CD4-positive, alpha-beta memory T cell (primary cell): ENCODE data around the gene COG2. TPM values are rescaled to one million over a fixed set of nuclear protein-coding genes. Genes with fewer than 3 reads are reported as not detected.

Experiments
- CTCF ChIA-PET: fragments of 350-600 bp; sonication (Branson Sonifier 250); formaldehyde crosslinking; loops from one replicate; lab custom pipeline; 2021; ENCODE audit warnings: inconsistent platforms; ENCODE audit not compliant: partially characterized antibody; lab: Charles Lee
- POLR2A ChIA-PET: fragments of 350-600 bp; sonication (Branson Sonifier 250); formaldehyde crosslinking; loops from one replicate; lab custom pipeline; 2021; ENCODE audit not compliant: partially characterized antibody; lab: Charles Lee
- DNase-seq, 5 donors: peaks; one replicate each; pipeline versions ENCODE4 v3.0.0 to v3.0.0-alpha.2; 2020 to 2022; ENCODE audit warnings: mixed read lengths in 1 of 5
- H3K27ac ChIP-seq: one replicate; pipeline ENCODE4 v1.7.0; 2013; ENCODE audit warnings: low read depth, low read length
- H3K27me3 ChIP-seq: 2 replicates; pipeline ENCODE4 v1.7.0; 2013; ENCODE audit warnings: mild to moderate bottlenecking, low read length, moderate library complexity; ENCODE audit not compliant: insufficient read depth
- H3K36me3 ChIP-seq: 2 replicates; pipeline ENCODE4 v1.7.0; 2013; ENCODE audit warnings: mild to moderate bottlenecking, low read length, moderate library complexity; ENCODE audit not compliant: insufficient read depth
- H3K4me1 ChIP-seq: 2 replicates; pipeline ENCODE4 v1.7.0; 2013; ENCODE audit warnings: mild to moderate bottlenecking, low read length, moderate library complexity; ENCODE audit not compliant: insufficient read depth
- H3K4me3 ChIP-seq, 2 donors: one replicate each; pipeline ENCODE4 v1.7.0; 2013; ENCODE audit warnings: low read length in 2 of 2, mild to moderate bottlenecking in 1 of 2
- H3K9me3 ChIP-seq, 2 donors: one replicate each; pipeline ENCODE4 v1.7.0; 2013; ENCODE audit warnings: low read length in 2 of 2, control low read depth in 1 of 2; ENCODE audit not compliant: control insufficient read depth in 1 of 2
- H3K27ac Mint-ChIP-seq, 7 donors: one replicate each; pipeline ENCODE4 v1.8.0; 2020 to 2021; ENCODE audit warnings: mixed read lengths in 7 of 7, mild to moderate bottlenecking in 6 of 7, inconsistent platforms in 3 of 7, moderate library complexity in 3 of 7
- H3K27me3 Mint-ChIP-seq, 2 donors: one replicate each; pipeline ENCODE4 v1.8.0; 2020 to 2021; ENCODE audit warnings: mixed read lengths in 2 of 2
- H3K36me3 Mint-ChIP-seq, 2 donors: one replicate each; pipeline ENCODE4 v1.8.0; 2020 to 2021; ENCODE audit warnings: mixed read lengths in 2 of 2, inconsistent platforms in 1 of 2, mild to moderate bottlenecking in 1 of 2
- H3K4me1 Mint-ChIP-seq, 4 donors: one replicate each; pipeline ENCODE4 v1.8.0; 2020 to 2021; ENCODE audit warnings: mixed read lengths in 4 of 4, mild to moderate bottlenecking in 1 of 4
- H3K4me3 Mint-ChIP-seq, 8 donors: one replicate each; pipeline ENCODE4 v1.8.0; 2020 to 2021; ENCODE audit warnings: mixed read lengths in 8 of 8, mild to moderate bottlenecking in 7 of 8, moderate library complexity in 6 of 8, inconsistent platforms in 3 of 8
- H3K9me3 Mint-ChIP-seq, 8 donors: one replicate each; pipeline ENCODE4 v1.8.0; 2020 to 2021; ENCODE audit warnings: mixed read lengths in 8 of 8, mild to moderate bottlenecking in 5 of 8, inconsistent platforms in 3 of 8, moderate library complexity in 1 of 8
- intact Hi-C: fragments of 100-400 bp; cut with micrococcal nuclease; formaldehyde crosslinking; loops from one replicate; pipeline ENCODE4 v1.15.1; 2023
- polyA plus RNA-seq, 2 donors: library from polyadenylated mRNA; unstranded; fragments of 300-500 nt; fragmentation: Illumina TruSeq; gene quantifications; one replicate each; pipeline ENCODE4 v1.2.3, GENCODE V29; 2021
- total RNA-seq, 2 experiments: library from RNA; stranded (reverse); gene quantifications; one replicate each; pipeline ENCODE4 v1.2.3, GENCODE V29; 2021

Gene COG2
- total and polyA plus RNA-seq, 4 experiments from 2014 or later = 28.8 to 44.6 (median 36.1) TPM

GRCh38 chr1:230693221-230693620 lies 50.9 kb downstream of the COG2 start:
- ChIA-PET POLR2A (no interaction called here), CTCF (no interaction called here)
- Histone ChIP-seq H3K27ac (no peak overlapping the region), H3K4me1 (no peaks in the 10 kb centered on the region), H3K9me3 (no peaks in the 10 kb centered on the region), H3K36me3 (peaks cover 43% of the 10 kb centered on the region), H3K4me3 (no peak overlapping the region), H3K27me3 (no peaks in the 10 kb centered on the region)
- no peaks in the 10 kb centered on the region for H3K27me3 Mint-ChIP-seq
- H3K36me3 Mint-ChIP-seq = peaks cover 43 to 53% of the 10 kb centered on the region in 2 donors
- no peak overlapping the region for H3K4me3 Mint-ChIP-seq
- DNase-seq = no peak
- peaks cover 0 to 1% (median 0%) of the 10 kb centered on the region in 8 donors for H3K9me3 Mint-ChIP-seq
- no peak overlapping the region for H3K27ac Mint-ChIP-seq
- H3K4me1 Mint-ChIP-seq = peaks cover 0 to 4% (median 0%) of the 10 kb centered on the region in 4 donors
- intact Hi-C loops = no loop called here

GRCh38 chr1:230693777-230694176 lies 51.5 kb downstream of the COG2 start:
- H3K27ac ChIP-seq = no peak overlapping the region
- Mint-ChIP-seq H3K4me1 (peaks cover 0 to 4% (median 0%) of the 10 kb centered on the region in 4 donors), H3K4me3 (no peak overlapping the region), H3K27me3 (no peaks in the 10 kb centered on the region), H3K27ac (no peak overlapping the region), H3K36me3 (peaks cover 39 to 48% of the 10 kb centered on the region in 2 donors), H3K9me3 (peaks cover 0 to 1% (median 0%) of the 10 kb centered on the region in 8 donors)
- intact Hi-C loops = no loop called here
- no peaks in the 10 kb centered on the region for H3K27me3 ChIP-seq
- ChIA-PET CTCF (no interaction called here), POLR2A (no interaction called here)
- H3K9me3 ChIP-seq = no peaks in the 10 kb centered on the region
- H3K4me3 ChIP-seq = no peak overlapping the region
- H3K36me3 ChIP-seq = peaks cover 37% of the 10 kb centered on the region
- DNase-seq = no peak
- no peaks in the 10 kb centered on the region for H3K4me1 ChIP-seq

DNA sequence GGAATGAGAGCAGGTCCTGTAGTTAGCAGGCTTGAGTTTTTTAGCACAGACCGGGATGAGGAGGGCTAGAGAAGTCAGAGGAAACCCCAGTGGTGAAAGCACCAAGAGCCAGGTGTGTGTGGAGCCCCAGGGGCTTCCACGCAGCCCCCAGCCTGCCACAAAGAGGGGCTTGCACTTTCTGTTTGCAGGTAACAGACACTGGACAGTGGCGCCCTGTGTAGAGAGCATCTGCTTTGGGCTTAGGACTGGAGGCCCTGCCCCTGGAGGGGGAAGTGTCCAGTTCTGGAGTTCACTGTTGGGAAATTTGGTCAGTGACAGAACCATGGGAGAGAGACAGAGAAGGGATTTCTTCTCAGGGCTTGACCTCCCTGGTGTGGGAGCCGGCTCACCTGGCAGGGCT lies 52.2 kb downstream of the COG2 start:
- intact Hi-C loops = no loop called here

DNA sequence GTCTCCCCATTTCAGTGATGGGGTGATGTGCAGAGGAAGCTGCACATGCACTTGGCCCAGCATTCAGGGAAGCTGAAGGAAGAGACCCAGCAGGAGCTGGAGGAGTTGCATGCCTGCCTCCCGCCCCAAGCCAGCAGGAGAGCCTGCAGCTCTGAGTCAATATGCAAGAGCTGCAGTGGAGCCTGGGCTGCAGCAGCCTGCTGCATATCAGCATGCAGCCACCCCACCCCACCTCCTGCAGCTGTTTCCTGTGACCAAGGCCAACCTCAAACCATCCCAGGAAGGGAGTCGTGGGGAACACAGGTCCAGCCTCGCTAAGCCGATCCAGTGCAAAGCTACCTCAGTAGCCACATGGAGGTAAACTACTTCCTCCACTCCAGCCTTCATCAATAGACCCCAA lies 52.7 kb downstream of the COG2 start:
- Histone ChIP-seq H3K4me1 (no peaks in the 10 kb centered on the region), H3K27ac (no peak overlapping the region), H3K9me3 (no peaks in the 10 kb centered on the region), H3K4me3 (no peak overlapping the region), H3K27me3 (no peaks in the 10 kb centered on the region), H3K36me3 (peaks cover 29% of the 10 kb centered on the region)
- Mint-ChIP-seq H3K27me3 (no peaks in the 10 kb centered on the region), H3K36me3 (peaks cover 32 to 38% of the 10 kb centered on the region in 2 donors), H3K9me3 (peaks cover 0 to 1% (median 0%) of the 10 kb centered on the region in 8 donors), H3K4me3 (no peak overlapping the region), H3K4me1 (peaks cover 0 to 8% (median 0%) of the 10 kb centered on the region in 4 donors), H3K27ac (peak overlapping the region in 2 of 7 donors; percentile 17 to 23)
- no peak for DNase-seq
- POLR2A ChIA-PET = no interaction called here
- CTCF ChIA-PET = no interaction called here
- intact Hi-C loops = no loop called here

More for the DNA sequence above, 52.2 kb downstream of the COG2 start:
- Mint-ChIP-seq H3K4me3 (no peak overlapping the region), H3K9me3 (peaks cover 0 to 1% (median 0%) of the 10 kb centered on the region in 8 donors), H3K36me3 (peaks cover 37 to 43% of the 10 kb centered on the region in 2 donors), H3K27ac (peak overlapping the region in 3 of 7 donors; percentile 26 to 42 (median 32)), H3K4me1 (peaks cover 0 to 8% (median 0%) of the 10 kb centered on the region in 4 donors), H3K27me3 (no peaks in the 10 kb centered on the region)
- Histone ChIP-seq H3K4me1 (no peaks in the 10 kb centered on the region), H3K9me3 (no peaks in the 10 kb centered on the region), H3K27me3 (no peaks in the 10 kb centered on the region), H3K27ac (no peak overlapping the region), H3K36me3 (peaks cover 34% of the 10 kb centered on the region), H3K4me3 (no peak overlapping the region)
- POLR2A ChIA-PET = no interaction called here
- DNase-seq = no peak
- CTCF ChIA-PET = no interaction called here

GRCh38 chr1:230696218-230696617 lies 53.9 kb downstream of the COG2 start:
- intact Hi-C loops = no loop called here
- POLR2A ChIA-PET = no interaction called here
- Histone ChIP-seq H3K9me3 (no peaks in the 10 kb centered on the region), H3K27ac (no peak overlapping the region), H3K36me3 (peaks cover 23% of the 10 kb centered on the region), H3K4me1 (no peaks in the 10 kb centered on the region), H3K4me3 (no peak overlapping the region), H3K27me3 (no peaks in the 10 kb centered on the region)
- peaks cover 0 to 1% (median 0%) of the 10 kb centered on the region in 8 donors for H3K9me3 Mint-ChIP-seq
- peaks cover 26 to 30% of the 10 kb centered on the region in 2 donors for H3K36me3 Mint-ChIP-seq
- CTCF ChIA-PET = no interaction called here
- no peak for DNase-seq
- H3K27me3 Mint-ChIP-seq = no peaks in the 10 kb centered on the region
- H3K4me3 Mint-ChIP-seq = no peak overlapping the region
- H3K4me1 Mint-ChIP-seq = peaks cover 0 to 8% (median 0%) of the 10 kb centered on the region in 4 donors
- no peak overlapping the region for H3K27ac Mint-ChIP-seq

GRCh38 chr1:230696722-230697437 lies 54.6 kb downstream of the COG2 start:
- intact Hi-C loops = no loop called here
- H3K27ac ChIP-seq = no peak overlapping the region
- CTCF ChIA-PET = no interaction called here
- POLR2A ChIA-PET = no interaction called here
- H3K36me3 Mint-ChIP-seq = peaks cover 19 to 23% of the 10 kb centered on the region in 2 donors
- no peak overlapping the region for H3K4me3 Mint-ChIP-seq
- no peaks in the 10 kb centered on the region for H3K9me3 ChIP-seq
- H3K27ac Mint-ChIP-seq = no peak overlapping the region
- peaks cover 16% of the 10 kb centered on the region for H3K36me3 ChIP-seq
- no peak overlapping the region for H3K4me3 ChIP-seq
- H3K4me1 ChIP-seq = no peaks in the 10 kb centered on the region
- DNase-seq = no peak
- no peaks in the 10 kb centered on the region for H3K27me3 ChIP-seq
- H3K9me3 Mint-ChIP-seq = peaks cover 0 to 1% (median 0%) of the 10 kb centered on the region in 8 donors
- H3K4me1 Mint-ChIP-seq = peaks cover 0 to 8% (median 0%) of the 10 kb centered on the region in 4 donors
- no peaks in the 10 kb centered on the region for H3K27me3 Mint-ChIP-seq

DNA sequence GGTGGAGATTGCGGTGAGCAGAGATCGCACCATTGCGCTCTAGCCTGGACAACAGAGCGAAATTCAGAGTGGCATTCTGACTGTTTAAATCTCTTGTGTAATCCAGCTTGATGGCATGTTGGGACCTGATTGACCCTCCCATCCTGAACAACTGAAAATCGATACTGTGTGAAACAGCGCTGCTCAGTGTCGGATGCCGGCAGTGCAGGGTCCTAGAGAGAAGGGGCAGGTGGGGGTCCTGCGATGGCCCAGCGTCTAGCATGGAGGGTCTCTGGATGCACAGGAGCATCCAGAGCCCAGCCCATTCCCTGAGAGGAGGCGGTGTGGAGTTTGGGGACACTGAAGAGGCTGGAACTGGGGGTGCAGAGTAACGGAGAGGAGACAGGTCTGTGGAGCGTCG lies 55.8 kb downstream of the COG2 start:
- Mint-ChIP-seq H3K27ac (peak overlapping the region in 1 of 7 donors; percentile 0), H3K27me3 (no peaks in the 10 kb centered on the region), H3K4me1 (peaks cover 0 to 8% (median 0%) of the 10 kb centered on the region in 4 donors), H3K4me3 (no peak overlapping the region), H3K36me3 (peaks cover 8 to 11% of the 10 kb centered on the region in 2 donors), H3K9me3 (peaks cover 0 to 1% (median 0%) of the 10 kb centered on the region in 8 donors)
- H3K27ac ChIP-seq = no peak overlapping the region
- CTCF ChIA-PET = interaction anchor here (0.8 kb wide), 1 partner anchor 512 kb away, joined by 3 read pairs; no protein-coding TSS in a partner anchor
- POLR2A ChIA-PET = no interaction called here
- H3K9me3 ChIP-seq = no peaks in the 10 kb centered on the region
- no peak overlapping the region for H3K4me3 ChIP-seq
- no peaks in the 10 kb centered on the region for H3K27me3 ChIP-seq
- H3K36me3 ChIP-seq = peaks cover 10% of the 10 kb centered on the region
- no peak for DNase-seq
- intact Hi-C loops = no loop called here
- H3K4me1 ChIP-seq = no peaks in the 10 kb centered on the region
